NCI-H1694 treated with DMSO at 0.1 percent for 48 hours (cell line): ENCODE data around the gene LGR6.

Experiments
- DNase-seq: peaks from one replicate; lab custom pipeline; 2025; lab: John Stamatoyannopoulos, UW

LGR6 gene

DNA sequence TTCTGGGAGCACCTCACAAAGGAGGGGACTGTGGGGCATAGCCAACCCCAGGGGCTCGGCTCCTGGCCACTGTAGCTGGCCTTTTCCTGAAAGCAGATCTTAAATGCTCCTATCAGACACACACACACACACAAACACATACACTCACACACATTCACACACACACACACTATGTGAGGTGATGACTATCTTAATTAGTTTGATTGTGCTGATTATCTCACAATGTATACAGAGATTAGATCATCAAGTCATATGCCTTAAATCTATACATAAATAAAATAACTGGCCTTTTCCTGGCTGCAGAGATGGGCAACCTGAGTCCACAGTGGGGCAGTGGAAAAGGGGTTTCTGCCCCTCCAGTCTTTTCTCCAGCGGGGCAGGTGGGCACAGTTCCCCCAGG, 27.1 kb downstream of the LGR6 start:
- DNase-seq = no peak

DNA sequence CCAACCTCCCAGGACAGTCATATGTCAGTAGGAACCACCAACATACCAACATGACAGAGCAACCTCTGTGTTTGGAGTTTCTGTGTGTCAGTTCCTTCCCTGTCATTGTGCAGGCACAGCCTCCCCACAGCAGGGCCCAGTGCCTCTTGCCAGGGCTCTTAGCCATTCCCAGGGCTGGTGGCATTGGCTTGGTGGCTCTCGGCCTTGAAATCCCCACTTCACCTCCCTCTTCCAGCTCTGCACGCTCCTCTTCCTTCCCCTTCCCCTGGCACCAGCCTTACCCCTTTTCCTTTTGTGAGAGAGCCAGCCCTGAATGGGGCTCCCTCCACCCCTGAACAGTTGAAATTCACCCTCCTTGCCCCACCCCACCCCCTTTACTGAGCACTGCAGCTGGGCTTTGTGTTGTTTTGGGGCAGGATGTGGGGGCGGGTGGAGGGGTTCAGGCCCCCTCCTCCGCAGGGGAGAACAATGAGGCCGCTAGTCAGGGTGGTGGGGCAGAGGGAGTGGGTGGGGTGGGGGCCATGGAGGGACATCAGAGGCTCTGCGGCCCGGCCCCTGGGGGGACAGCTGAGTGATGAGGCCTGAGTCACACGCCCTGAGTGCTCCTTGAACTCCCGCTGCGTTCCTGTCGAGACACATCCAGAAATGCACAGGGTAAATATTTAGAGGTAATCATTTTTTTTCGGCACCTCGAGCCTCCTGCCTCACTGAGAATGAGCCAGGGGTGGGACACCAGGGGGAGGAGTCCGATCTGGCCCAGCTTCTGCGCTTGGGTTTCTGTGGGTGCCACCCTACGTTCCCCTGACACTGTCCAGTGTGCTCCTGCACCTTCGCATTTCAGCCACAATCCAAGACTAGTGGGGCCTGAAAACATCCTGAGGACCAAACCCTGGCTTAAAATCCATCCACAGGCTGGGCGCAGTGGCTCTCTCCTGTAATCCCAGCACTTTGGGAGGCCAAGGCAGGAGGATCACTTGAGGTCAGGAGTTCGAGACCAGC, 28.6 kb downstream of the LGR6 start:
- DNase-seq = no peak

DNA sequence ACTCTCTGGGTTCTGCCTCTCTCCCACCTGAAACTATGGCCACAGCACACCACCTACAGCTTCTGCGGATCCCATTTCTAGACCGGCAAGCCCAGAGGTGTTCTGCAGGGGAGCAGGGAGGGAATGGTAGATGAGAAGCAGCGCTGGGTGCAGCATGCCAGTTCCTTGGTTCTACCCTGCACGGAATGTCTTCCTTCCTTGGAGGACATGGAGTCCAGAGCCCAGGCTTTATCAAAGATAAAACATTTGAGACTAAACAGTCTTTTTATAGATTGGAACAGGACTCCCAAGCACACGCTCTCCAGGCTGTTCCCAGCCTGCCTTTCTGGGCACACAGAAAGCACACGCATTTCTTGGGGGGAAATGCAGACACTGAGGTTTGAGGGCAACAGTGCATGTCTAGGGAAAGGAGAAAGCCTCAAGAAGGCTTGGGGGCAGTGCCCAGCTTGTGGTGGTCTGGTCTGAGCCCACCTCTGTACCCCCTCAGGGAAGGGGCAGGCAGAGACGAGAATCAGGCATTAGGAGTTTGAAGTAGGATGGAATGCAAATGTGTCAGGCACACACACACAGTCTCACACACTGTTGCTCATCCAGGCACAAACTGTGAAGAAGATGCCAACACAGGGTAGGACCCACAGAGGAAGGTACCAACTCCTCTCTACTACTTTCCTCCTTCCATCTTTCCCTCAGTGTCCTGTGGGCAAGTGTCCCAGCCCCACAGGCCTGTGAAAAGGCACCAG, 29.7 kb downstream of the LGR6 start:
- DNase-seq = no peak

DNA sequence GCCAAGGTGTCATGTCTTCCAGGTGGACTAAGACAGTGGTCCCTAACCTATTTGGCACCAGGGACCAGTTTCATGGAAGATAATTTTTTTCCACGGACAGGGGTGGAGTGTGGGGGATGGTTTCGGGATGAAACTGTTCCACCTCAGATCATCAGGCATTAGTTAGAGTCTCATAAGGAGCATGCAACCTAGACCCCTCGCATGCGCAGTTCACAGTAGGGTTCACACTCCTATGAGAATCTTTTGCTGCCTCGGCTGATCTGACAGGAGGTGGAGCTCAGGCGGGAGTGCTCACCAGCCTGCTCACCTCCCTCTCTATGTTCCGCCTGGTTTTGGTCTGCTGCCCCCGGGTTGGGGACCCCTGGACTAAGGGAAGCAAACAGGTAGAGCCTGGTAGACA, 30.9 kb downstream of the LGR6 start:
- DNase-seq = no peak

DNA sequence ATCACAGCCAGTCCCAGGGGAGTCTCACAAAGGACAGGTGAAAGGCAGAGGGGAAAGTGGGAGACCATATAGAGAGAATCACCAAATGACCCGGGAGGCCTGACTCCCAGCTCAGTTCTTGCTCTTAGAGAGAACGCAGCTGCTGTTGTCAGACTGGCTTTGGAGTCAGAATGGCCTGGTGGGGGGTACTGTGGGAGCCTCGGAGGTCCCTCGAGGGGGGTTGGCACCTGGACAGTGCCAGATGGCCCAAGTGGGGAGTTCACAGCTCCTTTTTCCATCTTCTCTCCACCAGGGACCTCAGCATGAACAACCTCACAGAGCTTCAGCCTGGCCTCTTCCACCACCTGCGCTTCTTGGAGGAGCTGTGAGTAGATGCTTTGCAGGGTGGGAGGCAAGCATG, 31.5 kb downstream of the LGR6 start:
- no peak for DNase-seq

DNA sequence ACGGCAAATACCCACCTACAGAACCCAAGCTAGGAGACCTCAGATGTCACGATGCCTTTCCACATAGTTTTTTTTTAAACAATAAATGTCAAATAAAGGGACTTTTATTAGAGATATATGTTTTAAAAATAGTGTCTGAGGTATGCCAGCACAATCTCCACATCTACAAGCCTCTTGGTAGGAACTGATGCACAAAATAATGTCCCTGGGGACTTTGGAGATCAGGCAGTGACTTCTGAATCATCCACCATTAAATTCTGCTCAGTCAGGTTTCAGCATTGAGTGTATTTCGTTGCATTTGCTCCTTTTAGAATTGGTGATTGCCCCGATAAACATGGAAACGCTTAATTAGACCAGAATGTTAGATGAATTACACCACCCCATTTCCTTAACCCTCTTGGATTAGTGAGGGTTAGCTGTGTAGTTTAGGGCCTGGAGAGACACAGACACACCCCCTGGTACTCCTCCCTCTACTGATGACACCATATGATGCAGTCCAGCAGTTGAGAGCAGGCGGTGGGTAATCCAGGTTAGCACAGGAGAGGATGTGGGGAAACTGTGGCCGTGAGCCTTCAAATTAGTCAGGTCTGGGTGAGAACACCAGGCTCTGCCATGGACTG, 33.6 kb downstream of the LGR6 start:
- no peak for DNase-seq

DNA sequence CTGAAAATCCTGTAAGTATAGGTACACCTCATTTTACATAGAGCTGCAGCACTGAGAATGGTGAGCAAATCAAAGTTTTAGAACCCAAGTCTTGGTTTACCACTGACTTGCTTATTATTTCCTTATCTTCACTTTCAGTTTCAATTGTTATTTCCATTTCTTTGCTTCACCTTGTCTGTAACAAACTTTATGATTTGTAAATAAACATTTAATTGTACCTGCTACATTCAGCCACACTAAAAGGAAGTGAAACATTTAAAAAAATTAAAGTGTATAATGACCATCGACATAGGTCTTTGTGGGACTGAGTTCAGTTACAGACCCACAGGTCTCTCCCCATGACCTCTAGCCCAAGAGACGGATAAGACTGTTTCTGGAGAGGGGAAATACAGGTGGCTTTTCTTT, 34.4 kb downstream of the LGR6 start:
- DNase-seq = no peak

DNA sequence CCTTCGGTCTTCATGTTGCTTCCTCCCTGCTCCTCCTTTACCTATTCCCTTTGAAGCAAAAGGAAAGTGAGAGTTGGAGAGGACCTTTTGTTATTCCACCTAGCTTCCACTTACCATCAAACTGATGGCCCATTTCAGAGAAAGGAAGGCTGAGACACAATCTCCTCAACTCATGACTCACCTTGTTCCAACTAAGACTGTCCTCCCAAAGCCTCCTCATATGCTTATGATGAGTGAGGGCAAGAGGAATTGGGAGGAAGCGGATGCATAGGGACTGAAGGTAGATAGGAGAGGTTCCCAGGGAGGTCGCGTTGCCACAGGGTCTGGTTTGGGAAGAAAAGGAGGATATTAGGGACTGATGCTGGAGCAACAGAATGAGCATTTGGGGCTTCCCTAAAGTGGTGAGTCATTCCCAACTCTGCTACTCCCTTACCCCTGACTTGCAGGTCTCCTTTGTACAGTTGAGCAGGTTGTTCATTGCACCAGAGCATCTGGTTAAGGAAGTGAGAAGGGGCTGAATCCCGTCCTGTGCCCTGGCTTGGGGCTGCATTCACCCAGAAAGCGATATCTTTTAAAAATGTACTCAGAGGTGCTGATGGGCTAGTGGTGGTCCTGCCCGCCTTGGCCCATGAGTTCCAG, 35.0 kb downstream of the LGR6 start:
- no peak for DNase-seq

DNA sequence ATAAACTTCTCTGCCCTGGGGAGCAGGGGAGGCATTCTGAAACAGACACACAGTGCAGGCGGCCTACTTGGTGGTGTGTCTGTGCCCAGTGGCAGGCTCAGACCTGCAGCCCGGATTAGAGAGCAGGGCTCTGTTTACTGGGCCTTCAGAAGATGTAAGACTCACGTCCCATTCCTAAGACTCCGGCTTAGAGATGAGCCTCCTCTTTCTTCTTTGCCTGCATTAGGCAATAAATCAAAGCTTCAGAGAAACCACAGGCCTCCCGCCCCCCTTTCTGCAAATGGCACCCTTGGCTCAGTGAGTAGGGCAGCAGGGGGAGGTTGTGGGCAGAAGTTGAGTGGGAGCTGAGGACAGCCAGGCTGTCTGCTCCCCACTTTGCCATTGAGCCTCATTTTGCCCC, 35.8 kb downstream of the LGR6 start:
- no peak for DNase-seq

DNA sequence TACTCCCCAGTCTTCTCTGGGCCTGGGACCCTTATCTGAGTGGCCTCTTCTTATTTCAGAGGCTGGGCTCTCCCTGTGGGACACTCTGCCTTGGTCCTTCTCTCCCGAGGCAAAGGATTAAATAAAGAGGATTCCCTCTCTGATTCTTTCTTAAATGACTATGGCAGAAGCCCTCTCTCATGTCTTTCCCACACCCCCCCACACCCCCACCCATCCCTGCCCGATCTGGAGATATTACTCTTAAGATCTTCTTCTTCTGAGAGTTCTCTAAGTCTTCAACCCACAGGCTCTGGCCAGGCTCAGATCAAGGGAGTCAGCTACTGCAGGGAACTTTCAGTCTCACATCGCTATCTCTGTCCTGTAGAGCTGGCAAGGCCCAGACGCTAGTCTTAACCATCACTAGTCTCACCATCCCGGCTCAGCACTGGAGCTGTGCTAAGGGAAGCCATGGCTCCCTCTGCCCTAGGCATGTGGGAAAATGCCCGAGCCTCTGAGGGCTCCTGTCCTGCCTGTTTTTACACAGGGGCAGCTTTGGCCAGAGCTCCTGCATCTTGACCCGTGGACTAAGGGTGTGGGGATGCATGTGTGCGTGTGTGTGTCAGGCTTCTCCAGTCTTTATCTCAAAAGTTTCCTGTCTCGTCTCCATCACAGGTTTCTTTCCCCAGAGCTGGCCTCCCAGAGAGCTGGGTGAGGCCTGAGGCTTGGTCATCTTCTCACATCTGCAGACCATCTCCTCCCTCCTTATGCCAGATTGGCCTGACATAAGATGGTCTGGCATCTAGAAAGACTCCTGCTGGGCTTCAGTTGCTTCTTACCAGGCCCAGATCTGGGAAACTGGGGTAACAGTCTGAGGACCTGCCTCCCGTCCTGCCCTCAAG, 36.7 kb downstream of the LGR6 start:
- no peak for DNase-seq

DNA sequence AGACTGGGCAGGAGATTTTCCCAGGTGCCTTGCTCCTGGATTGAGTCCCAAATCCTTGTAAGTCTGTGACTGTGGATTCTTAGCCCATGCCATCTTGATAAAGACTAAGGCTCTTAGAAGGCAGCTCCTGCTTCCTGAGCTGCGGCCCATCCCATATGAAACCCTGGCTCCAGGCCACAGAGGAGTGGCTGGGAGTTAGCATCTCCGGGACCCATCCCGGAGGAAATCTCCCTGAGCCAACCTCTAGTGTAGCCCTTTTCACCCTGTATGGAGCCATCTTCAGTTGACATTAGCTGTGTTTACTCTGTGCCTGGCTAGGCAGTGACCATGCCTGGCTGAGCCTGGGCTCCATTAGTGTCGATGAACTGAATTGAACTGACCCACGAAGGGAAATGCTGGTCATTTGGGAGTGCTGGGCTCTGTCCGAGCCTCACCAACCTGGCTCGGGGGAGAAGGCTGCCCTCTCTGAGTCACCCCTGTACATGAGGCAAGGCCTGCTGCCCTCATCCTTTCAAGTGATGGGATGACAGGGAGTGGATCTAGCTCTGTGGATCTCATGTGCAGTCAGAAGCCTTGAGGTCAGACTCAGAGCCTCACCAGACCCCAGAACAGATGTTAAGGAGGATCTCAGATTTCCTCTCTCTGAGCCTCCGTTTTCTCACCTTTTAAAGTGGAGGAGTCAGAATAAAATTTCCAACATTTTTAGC, 37.5 kb downstream of the LGR6 start:
- DNase-seq = no peak

DNA sequence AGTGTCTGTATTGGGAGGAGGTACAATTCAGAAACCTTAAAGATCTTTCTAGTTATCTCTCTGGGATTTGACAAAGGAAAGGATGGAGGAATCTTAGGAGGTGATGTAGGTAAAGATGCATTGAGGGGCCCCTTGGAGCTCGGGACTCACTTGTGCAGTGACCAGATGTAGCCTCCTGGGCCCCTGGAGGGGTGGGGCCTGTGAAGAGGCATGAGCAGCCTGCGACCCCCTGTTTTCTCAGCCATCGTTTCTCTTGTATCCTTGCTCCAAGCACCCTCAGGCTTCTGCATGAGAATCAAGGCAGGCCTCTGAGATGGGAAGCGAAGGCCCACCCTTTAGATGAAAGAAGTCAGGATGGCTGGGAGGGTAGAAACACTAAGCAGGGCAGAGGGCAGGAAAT, 39.6 kb downstream of the LGR6 start:
- no peak for DNase-seq

DNA sequence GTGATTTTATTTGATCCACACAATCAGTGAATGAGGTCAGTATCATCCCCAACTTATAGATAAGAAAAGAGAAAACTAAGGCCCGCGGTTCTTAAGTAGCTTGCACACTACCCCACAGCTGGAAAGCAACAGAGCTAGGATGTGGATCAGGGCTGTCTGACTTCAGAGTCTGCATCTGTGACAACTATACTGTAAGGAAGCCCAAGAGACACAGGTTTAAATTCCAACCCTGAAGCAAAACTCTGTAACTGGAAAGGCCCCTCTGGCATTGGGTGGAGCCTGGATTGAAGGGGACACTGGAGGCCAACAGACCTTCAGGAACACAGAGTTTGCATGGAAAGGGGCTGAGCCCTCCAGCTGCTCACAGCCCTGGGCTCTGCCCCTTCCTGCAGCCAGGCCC, 40.2 kb downstream of the LGR6 start:
- no peak for DNase-seq

DNA sequence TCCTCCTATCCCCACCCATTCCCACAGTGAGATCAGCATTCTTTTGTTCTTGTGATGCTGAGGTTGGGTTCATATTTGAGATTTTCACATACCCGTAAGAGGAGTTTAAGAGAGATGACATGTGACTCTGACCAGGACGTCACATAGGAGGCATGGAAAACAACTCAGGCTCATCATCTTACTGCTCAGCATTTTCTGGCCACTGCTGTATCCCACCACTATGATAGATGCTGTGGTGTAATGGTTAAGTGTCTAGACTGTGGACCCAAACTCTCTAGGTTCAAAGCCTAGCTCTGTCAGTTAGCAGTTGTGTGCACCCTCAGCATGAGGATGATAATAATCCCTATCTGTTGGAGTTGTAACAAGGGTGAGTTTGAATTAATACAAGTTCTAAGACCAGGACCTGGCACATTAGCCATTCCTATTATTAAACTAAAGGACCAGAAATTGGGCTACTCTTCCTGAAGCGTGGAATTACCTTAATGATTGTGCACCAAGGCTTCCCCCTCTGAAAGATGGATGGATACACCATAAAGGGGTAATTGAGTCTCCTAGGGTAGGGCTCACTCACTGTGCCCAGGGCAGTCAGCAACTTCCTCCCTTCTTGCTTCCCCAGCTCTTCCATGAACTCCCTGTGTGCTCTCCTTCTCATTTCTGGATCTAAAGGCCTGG, 40.9 kb downstream of the LGR6 start:
- no peak for DNase-seq

DNA sequence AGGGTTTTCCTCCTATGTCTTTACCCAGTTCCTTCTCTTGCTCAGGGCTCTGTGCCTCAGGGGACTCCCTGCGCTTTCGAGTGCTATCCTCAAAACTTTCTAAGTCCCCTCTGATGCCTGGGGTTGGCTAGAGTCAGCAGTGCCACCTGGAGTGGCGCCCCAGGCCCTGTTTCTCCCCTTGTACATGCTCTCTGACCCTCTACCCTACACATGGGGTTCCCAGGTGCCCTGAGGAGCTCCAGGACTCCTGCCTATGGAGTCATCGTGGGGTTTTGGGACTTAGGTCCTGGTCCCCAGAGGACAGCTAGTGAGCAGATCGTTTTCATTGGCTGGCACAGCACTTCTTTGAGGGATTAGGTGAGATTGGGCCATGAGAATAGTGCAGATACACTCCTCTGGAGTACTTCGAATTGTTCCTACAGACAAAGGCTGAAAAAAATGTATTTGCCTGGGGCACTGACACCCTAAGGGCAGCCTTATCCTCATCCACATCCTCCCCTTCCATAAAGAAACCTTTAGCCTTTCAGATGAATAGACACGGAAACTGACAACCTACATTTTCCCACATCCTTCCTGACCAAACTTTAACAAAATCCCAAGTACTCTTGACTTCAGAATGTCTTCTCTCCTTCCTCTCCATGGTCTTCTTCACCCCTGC, 41.5 kb downstream of the LGR6 start:
- no peak for DNase-seq

DNA sequence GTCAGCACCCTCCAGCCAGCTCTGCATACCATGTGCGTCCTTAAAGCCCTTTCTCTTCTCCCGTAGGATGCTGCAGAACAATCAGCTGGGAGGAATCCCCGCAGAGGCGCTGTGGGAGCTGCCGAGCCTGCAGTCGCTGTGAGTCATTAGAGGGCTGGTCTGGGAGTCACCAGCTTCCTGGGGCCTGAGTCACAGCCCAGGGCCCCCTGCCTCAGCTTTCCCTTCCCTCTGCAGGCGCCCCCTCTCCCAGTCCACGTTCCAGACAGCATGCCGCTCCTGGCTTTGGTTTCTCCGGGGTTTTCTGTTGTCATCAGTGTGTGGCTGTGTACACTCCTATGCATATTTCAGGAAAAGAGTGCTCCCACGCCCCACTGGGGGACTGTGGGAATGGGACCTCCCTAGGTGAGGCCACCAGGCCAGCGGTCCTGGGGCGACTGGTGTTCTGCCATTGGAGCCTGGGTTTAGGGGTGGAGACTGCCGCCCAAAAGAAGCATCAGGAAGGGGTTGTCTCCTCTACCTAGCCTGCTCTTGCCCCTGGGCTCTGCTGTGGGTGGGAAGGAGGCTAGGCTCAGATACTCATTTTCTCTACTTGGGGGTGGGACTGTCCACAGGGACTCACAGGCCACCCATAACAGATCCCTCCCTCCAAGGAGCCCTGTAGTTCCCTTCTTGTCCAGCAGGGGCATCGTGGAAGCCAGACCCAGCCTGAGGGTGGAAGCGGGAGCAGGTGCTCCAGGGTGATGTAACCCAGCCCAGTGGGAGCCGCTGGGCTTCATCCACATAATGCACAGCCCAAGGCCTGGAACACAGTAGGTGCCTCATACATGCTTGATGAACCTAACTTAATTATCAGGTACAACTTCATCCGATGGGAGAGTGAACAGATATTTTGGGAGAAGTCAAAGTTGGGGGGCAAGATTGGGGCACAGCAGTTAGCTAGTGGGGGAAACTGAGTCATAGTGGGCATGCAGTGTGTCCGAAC, 42.5 kb downstream of the LGR6 start:
- DNase-seq = peak; percentile 78

DNA sequence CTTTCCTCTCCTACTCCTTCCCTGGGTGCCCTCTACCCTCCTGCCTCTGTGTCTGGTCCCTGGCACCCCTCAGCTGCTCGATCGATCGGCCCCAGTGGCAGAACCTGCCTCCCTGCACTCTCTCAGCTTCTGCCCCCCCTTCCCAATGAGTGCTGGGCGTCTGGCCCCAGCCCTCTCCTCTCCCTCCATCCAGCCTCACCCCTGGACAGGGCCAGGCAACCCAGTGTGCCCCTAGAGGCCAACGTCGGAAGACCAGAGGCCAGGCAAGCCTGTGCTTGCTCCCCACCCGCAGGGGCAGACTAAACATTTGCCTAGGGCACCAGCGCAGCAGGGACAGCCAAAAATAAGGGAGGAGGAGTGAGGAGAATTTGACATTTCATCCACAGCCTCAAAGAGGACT, 43.5 kb downstream of the LGR6 start:
- DNase-seq = peak; percentile 13

DNA sequence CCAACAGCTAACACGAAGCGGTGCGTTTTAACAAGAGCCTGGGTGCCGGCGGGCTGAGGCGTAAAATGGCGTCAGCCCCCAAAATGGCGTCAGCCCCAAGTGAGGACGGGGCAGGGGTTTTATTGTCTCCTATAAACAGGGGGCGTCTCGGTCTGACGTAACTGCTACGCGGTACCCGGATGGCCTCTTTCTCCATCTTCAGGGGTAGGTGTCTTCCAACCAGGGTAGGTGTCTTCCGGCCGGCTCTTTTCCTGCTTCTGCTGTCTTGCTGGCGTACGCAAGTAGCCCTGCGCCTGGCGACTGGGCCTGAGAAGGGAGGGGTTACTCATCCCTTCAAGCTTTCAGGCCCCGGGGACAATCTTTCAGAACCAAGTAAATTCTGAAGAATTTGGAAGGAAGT, 45.3 kb downstream of the LGR6 start:
- DNase-seq = no peak
